GM08714 (cell line): Measurements from ENCODE around the gene UNC5B.

ENCODE experiments used
- H3K4me3 ChIP-seq: fragments of 200-500 bp; sonication (Bioruptor generic); 2 replicates; pipeline ENCODE4 v1.5.1; 2014; ENCODE audit warnings: mild to moderate bottlenecking, low read length, inconsistent platforms
- ZNF274 ChIP-seq: IDR thresholded peaks from 2 replicates; pipeline ENCODE4 v1.6.1; 2012; ENCODE audit warnings: mild to moderate bottlenecking, low read depth, low read length

The UNC5B gene

DNA sequence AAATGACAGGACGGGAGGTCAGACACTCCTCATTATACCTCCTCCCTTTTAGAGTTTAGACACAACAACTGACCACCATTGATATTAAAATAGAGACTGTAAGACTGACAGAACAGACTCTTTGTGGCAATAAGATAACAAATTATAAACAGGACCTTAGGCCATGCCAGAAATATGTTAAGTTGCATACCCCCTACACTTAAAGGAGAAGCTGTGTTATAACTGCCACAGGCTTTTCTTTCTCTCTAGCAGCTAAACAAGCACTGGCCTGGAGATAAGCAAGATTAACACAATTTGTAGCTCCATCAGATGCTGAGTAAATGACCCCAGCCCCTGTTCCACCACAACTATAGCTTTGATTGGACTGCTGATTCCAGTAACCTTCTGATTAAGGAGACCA, 10.5 kb upstream of the UNC5B start:
- TF ChIP-seq ZNF274 = no peak
- no peak overlapping the region for H3K4me3 ChIP-seq

DNA sequence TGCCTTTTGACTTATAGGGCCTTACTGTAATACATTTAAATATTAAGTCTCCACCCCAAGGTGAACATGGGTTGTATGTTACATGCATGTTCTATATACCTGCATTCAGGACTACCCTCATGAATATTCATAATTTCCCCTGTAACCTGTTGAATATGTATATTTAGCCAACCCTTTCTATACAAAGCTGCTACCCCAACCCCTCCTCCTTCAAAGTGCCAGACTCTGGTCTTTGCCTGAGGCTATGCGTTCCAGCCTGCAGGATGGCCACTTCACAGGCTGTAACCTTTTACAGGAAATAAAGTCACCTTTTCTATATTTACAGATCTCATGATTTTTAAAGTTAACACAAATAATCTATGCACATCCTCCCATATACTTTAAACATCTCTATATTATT, 10.1 kb upstream of the UNC5B start:
- H3K4me3 ChIP-seq = no peak overlapping the region
- TF ChIP-seq ZNF274 = no peak

DNA sequence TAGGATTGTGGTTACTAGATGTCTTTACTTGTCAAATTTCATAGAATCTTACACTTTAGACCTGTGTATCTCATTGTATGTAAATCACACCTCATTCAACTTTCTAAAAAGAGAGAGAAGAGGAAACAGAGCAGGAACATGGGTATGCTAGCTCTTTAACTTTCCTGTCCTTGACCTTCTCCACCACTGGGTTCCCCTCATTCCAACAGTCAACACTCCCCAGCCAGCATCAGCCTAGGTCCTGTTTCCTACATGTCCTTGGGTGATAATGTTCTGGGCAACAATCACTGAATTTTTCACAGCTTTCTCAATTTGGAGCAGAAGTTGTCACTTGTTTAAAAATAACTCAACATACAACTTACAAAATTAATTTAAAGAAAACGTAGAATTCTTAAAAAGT, 9.2 kb upstream of the UNC5B start:
- no peak overlapping the region for H3K4me3 ChIP-seq
- no peak for TF ChIP-seq ZNF274

DNA sequence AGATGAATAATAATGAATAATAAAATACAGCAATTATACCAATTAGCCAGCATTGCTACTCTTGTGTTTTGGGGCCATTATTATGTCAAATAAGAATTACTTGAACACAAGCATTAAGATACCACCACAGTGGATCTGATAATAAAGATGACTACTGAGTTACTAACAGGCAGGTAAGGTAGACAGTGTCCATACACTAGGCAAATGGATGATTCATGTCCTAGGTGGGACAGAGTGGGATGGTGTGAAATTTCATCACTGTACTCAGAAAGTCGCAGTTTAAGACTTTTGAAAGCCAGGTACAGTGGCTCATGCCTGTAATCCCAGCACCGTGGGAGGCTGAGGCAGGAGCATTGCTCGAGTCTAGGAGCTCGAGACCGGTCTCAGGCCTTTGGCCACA, 8.7 kb upstream of the UNC5B start:
- no peak overlapping the region for H3K4me3 ChIP-seq
- TF ChIP-seq ZNF274 = no peak

DNA sequence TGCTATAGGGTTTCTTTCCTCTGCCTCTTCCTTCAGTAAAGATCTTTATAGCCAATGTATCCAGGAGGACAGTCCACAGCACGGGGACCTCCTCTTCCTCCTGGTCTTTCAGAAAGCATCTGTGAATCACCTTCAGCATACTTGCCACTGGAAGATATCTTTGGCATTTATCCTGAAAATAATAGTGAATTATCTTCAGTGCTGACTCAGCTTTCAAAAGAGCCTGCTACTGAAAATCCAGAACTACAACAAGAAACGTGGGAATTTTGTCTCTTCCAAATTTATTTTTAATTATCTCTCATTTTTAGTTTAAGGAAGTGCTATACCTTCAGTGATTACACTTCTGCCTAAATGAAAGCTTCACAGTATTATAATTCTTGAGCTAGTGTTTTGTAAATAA, 7.6 kb upstream of the UNC5B start:
- TF ChIP-seq ZNF274 = no peak
- no peak overlapping the region for H3K4me3 ChIP-seq

DNA sequence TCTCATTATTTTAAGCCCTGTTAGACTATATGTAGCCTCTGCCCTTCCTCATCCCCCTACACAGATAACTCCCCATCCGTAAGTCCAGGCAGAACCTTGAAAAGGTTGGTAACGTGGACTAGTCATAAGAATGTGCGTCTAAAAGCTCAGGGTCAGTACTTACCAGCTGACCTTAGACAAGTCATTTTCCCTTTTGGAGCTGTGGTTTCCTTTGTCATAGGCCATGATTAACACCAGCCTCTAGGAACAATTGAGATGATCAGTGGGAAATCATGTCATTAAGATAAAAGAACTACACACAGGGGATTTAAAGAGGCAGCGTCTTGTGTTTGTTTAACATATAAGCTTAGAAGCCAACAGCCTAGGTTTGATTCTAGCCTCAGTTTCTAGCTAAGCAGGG, 6.9 kb upstream of the UNC5B start:
- no peak overlapping the region for H3K4me3 ChIP-seq
- TF ChIP-seq ZNF274 = no peak

DNA sequence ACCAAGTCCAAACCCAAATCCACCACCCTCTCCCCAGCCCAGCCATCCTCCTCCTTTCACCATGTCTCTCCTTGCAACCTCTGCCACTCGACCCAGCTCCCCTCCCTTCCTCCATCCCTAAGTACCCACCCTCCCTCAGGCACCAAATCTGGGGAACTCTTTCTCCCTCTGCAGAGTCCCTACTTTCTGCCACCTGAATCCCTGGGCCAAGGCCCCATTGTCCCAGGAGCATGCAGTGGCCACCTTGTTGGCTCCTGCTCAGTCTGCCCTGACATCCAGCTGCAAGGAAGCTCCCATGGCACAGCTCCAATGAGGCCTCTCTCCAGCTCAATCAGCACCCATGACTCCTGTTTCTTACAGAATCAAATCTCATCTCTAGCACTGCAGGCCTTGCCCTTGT, 5.5 kb upstream of the UNC5B start:
- no peak overlapping the region for H3K4me3 ChIP-seq
- no peak for TF ChIP-seq ZNF274

DNA sequence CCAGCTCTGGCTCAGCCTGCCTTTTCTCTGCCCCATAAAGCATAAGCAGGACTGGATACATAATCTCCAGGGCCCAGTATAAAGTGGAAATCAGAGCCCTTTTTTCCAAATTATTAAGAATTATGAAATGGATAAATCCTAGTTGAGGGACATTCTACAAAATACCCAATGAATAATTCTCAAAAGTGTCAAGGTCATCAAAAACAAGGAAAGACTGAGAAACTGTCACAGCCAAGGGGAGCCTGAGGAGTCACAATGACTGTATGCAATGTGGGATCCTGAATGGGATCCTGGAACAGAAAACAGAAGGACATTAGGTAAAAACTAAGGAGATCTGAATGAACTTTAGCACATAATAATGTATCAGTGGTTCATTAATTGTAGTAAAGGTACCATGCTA, 4.8 kb upstream of the UNC5B start:
- no peak for TF ChIP-seq ZNF274
- H3K4me3 ChIP-seq = no peak overlapping the region

DNA sequence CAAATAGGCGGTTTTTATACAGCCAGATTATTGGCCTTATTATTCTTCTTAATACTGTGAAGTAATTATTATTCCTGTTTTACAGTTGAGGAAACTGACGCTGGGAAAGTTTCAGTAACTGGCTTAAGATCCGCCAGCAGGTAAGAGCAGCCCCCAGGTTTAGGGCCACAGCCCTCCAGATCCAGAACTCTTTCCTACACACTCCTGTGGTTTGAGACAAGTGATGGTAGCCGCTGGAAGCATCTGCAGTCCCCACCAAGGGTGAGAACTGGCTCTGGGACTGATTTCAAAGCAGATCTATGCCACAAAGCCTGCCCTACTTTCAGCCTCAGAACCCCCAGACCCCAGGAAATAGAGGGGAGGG, 3.0 kb upstream of the UNC5B start:
- TF ChIP-seq ZNF274 = no peak
- no peak overlapping the region for H3K4me3 ChIP-seq

DNA sequence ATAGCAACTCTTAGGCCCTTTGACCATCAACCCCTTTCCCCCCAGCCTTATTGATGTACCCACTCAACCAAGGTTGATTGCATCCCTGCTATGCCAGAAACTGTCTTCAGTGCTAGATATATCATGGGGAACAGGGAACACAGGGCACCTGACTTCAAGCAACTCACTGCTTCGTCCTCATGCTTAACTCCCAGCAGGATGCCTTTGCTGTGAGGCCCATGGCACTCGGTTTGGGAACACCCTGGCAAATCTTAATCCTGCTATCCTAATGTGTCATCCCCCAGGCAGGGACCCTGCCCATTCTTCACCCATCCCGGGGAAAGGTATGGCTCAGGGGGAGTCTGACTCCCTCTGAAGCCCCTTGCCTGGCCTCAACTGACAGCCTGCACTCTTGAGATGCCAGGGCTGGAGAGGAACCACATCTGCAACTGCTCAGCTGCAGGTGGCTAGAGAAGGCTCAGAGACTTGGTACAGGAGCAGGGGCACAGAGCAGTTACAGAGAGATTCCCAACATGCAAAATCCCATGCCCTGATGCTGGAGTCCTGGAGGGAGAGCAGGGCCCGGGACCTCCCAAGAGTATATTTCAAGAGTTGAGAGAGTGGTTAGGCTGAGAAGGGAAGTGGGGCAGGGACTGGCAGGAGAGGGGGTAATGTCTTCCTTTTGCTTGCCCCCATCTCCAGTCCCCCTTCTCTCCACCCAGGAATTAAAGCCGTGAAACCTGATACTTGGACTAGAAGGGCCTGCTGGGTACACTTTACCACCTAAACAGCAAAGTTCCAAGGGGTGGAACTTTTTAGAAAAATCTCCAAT, 2.4 kb upstream of the UNC5B start:
- no peak for TF ChIP-seq ZNF274
- no peak overlapping the region for H3K4me3 ChIP-seq

DNA sequence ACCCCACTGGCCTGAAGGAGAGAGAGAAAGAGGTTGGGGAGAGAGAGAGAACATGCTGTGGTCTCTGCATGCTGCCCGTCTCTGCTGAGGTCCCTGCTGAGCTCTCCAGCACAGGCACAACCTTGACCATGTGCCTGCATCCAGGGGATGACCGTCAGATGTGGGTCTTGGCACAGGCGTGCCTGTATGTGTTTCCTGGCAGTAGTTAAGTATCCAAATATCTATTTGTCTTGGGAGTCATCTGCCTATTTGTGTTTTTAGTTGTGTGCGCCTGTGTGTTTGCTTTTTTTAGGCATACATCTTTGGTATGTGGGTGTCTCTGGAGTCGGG, 1.9 kb upstream of the UNC5B start:
- TF ChIP-seq ZNF274 = no peak

DNA sequence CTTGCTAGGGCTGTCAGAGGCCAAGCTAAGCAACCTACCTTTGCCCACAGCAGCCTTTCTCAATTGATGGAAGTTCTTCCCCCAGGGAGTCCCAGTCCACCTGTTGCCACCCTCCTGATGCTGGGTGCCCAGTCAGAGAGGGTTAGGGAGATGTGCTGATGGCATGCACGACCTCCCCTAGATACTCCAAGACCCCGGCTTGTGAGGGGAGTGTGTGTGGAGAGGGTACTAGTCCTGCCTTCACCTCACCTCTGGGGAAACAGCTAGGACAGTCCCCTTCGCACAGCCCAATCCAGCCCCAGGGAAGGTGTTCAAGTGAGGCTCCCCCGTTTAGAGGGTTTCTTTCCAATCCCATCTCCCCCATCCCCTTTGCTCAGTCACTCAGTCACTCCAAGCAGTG, 1.3 kb upstream of the UNC5B start:
- TF ChIP-seq ZNF274 = no peak
- no peak overlapping the region for H3K4me3 ChIP-seq

More for the DNA sequence above, 1.9 kb upstream of the UNC5B start:
- no peak overlapping the region for H3K4me3 ChIP-seq

DNA sequence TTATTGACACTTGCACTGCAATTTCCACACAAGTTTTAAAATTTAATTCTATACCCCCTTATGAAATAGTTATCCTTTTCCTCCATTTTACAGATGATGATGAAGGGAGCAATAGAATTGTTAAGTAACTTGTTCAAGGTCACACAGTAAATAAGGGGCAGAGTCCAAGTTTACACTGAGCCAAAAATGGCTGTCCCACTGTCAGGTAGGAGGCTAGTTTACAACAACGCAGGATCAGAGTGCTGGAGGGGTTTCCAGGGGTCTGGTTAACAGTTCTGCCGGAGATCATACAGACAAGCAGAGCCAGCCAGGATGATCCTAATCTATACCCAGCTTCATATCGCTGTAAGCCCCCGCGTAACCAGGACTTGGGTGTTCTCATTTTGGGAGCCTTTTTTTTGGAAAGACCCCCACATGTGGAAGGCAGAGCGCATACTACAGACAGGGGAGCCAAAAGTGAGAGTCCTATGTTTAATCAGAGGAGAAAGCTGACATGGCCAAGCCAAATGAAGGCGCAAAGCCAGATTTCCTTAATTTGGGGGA, 524 bp upstream of the UNC5B start:
- H3K4me3 ChIP-seq = no peak overlapping the region

DNA sequence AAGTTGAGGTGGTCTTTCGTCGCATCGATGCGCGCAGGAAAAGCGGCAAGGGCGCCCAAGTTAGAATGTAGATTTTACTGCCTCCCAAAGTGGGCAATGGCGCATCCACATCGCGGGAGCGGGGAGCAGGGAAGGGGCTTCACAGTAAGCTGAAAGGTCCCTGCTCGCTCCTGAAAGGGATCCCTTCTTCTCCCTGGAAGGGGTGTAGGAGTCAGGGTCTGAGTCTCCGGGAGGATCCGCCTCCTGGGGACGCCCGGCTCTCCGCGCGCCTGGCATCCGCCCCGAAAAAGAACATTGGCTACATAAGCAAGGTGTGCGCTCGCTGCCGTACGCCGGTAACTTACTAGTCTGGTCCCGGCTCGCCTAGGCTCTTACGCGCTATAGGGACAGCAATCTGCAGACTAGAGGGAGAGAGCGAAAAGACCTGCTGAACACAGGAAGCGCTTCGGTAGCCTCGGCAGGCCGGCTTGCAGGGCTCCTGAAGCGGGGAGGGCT, 804 bp downstream of the UNC5B start:
- H3K4me3 ChIP-seq = no peak overlapping the region; the same call in 1 of the 2 replicates
- no peak for TF ChIP-seq ZNF274

More for the DNA sequence above, 524 bp upstream of the UNC5B start:
- no peak for TF ChIP-seq ZNF274

DNA sequence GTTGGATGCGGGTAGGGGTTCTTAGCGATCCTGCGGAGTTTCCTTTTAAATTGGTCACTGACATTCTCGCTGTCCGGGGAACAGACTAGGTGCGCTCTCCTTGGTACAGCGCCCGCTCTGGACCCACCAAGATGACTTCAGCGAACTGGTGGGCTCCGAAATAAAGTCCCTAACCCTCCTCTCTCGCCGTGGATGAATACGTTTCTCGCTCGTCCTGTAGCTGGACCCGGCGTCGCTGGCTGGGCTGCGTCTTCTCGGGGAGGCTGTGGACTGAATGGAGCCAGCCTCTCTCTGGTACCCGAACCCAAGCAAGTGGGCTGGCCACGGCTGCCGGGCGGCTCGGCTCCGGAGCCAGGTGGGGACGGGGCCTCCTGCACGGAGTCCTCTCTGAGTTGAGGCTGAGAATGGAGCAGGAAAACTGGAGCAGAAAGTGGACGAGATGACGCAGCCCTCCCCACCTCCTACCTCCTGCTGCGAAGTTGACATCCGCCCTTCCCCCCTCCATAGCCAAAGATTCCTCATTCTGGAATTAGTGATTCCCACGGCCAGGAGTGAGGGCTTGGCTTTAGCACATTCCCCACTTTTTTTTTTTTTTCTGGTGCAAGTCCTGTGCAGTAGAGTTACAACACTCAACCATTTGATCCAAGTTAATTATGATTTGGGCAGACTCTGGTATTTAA, 1.5 kb downstream of the UNC5B start:
- no peak for TF ChIP-seq ZNF274
- H3K4me3 ChIP-seq = no peak overlapping the region; the same call in 1 of the 2 replicates
